GM04504 (cell line): ENCODE results near the gene CTBP1.
A peak's percentile ranks its signal among the peaks of the same experiment; 100 is the strongest.

Experiments
- DNase-seq: peaks from one replicate; pipeline ENCODE4 v3.0.0-alpha.2; 2012; ENCODE audit warnings: low read depth

The CTBP1 gene

GRCh38 chr4:1195109-1195671, 53.7 kb downstream of the CTBP1 start:
- DNase-seq, result no peak

GRCh38 chr4:1194010-1194900, 54.7 kb downstream of the CTBP1 start:
- no peak for DNase-seq

GRCh38 chr4:1193206-1194009, 55.5 kb downstream of the CTBP1 start:
- DNase-seq, result no peak

DNA sequence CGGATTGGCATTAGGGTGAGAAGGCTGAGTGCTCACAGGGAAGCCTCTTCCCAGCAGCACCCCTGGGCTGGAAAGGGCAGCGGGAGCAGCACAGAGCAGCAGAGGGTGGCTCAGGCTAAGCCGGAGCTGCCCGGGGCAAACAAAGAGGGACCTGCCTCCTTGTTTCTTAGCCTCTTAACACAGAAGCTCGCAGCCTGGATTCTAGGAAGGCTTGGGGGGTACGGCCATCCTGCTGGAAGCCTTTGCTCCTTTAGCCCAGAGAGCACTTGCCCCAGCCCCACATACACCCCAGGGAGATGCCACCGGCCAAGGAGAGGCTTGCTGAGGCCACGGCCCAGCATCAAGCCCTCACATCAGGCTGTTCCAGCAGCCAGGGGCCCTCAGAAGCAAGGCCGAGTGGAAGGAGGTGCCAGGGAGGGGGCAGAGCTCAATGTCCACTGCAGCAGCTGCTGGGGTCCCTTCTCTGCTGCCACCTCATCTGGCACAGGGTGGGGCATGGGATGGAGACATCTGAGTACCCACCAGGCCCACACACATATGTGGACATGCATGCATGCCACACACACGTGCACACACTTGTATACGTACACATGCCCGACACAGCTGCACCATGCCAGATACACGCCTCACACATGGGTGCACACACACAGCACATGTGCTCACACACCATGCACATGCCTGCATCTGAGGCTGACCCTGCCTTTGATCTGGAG, 56.3 kb downstream of the CTBP1 start:
- no peak for DNase-seq

GRCh38 chr4:1192091-1192492, 56.8 kb downstream of the CTBP1 start:
- peak; percentile 96 for DNase-seq

GRCh38 chr4:1191621-1192020, 57.3 kb downstream of the CTBP1 start:
- DNase-seq, result no peak

GRCh38 chr4:1187182-1187581, 61.7 kb downstream of the CTBP1 start:
- DNase-seq, result no peak

DNA sequence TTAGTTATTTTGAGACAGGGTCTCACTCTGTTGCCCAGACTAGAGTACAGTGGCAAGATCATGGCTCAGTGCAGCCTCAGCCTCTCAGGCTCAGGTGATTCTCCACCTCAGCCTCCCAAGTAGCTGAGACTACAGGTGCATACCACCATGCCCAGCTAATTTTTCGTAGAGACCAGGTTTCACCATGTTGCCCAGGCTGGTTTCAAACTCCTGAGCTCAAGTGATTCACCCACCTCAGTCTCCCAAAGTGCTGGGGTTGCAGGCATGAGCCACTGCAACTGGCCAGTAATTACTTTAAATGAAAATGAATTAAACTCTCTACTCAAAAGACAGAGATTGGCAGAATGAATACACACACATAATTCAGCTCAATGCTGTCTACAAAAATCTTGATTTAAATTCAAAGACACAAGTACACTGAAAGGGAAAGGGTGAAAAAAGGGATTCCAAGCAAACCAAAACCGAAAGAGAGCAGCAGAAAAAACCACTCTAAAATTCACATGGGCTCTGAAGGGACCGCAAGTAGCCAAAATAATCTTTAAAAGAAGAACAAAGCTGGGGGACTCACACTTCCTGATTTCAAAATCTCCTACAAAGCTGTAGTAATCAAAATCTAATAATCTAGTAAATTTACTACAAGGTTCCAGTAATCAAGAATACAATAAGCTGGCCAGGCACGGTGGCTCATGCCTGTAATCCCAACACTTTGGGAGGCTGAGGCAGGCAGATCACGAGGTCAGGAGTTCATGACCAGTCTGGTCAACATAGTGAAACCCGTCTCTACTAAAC, 64.8 kb downstream of the CTBP1 start:
- DNase-seq, result no peak

- no peak for DNase-seq
Observed at GRCh38 chr4:1182313-1182712, 66.6 kb downstream of the CTBP1 start.

DNA sequence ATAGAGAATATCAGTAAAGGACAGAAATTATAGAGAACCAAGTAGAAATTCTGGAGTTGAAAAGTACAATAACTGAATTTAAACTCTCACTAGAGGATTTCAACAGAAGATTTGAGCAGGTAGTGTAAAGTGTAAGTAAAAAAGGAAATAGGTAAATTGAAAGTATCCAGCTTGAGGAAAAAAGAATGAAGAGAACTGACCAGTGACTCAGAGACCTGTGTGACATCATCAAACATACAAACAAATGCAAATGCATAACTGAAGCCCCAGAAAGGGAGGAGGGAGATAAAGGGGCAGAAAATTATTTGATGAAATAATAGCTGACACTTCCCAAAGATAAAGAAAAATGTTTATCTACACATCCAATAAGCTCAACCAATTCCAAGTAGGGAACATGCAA, 68.3 kb downstream of the CTBP1 start:
- no peak for DNase-seq

- no peak for DNase-seq
Observed at GRCh38 chr4:1179976-1180375, 69.0 kb downstream of the CTBP1 start.

DNA sequence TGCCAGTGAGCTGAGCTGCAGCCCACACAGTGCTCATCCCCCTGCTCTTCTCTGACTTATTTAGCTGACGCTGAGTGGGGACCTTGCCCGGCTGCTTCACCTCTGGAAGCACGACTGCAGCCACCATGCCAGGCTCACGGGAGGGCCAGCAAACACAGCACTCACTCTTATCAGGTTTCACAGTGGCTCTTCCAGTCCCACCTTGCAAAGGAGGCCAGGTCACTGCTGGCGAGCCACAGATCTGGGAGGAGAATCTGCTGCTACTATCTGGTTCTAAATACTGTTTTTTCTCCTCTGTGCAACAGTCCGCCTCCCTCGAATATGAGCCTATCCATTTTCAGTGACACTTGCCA, 69.9 kb downstream of the CTBP1 start:
- no peak for DNase-seq

GRCh38 chr4:1178300-1179088, 70.4 kb downstream of the CTBP1 start:
- no peak for DNase-seq

DNA sequence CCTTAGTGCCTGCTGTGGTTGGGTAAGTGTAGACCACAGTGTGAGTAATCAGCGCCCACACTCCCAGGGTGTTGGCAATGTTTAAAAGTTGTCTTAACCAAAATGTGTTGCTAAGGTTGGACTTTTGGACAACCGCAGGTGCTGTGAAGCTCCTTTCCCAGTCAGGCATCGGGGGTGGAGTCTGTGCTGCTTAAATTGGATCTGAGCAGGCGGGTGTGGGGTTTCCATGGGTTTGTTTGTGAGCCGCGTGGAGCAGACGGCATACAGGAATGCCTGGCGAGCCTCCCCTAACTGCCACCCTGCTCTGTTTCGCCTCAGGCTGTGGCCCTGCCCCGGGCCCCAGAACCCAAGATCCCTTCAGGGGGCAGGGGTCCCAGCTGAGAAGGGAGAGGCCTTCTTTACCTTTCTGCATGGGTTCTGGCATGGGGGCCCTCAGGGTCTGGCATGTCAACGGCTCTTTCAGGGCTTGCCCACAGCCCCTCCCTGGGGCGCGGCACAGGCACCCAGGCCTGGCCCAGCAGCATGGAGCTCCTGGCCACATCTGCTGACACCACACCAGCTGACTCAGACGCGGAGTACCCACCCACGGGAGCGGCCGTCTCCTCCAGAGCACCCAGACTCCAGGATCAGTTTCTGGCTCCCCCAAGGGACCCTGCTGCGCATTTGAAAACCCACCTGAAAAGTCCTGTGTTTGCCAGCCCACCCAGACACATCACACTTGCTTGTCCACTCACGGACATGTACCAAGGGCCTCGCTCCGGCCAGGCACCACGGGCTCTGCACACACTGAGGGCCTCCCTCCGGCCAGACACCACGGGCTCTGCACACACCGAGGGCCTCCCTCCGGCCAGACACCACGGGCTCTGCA, 71.4 kb downstream of the CTBP1 start:
- DNase-seq, result no peak

- no peak for DNase-seq
Observed at GRCh38 chr4:1176398-1177273, 72.3 kb downstream of the CTBP1 start.

GRCh38 chr4:1175635-1176229, 73.2 kb downstream of the CTBP1 start:
- DNase-seq, result no peak

- DNase-seq, result no peak
Observed at GRCh38 chr4:1174941-1175634, 73.8 kb downstream of the CTBP1 start.
